Activated T-helper 2 cell treated with anti-CD3 and anti-CD28 coated beads, Interferon-gamma antibody, Interleukin-2, Interleukin-4, amounts not matched to agents 10 μg/mL and 5 μg/mL and 100 μg/mL, durations not matched to agents 14 hours and 24 hours and 36 hours (primary cell): ENCODE data around the gene LASP1. TPM values are rescaled to one million over a fixed set of nuclear protein-coding genes. Genes with fewer than 3 reads are reported as not detected.
A peak's percentile ranks its signal among the peaks of the same experiment; 100 is the strongest.
"Not testable (repeated sequence)": the region's sequence is repeated elsewhere in the genome, so short reads cannot be mapped to it uniquely, and the experiment has no call there.

Experiments used
- DNase-seq: peaks from one replicate; pipeline ENCODE4 v3.0.0; 2021; ENCODE audit warnings: low spot score
- H3K27ac Mint-ChIP-seq: one replicate; pipeline ENCODE4 v1.8.0; 2021; ENCODE audit warnings: mixed read lengths
- H3K27me3 Mint-ChIP-seq: one replicate; pipeline ENCODE4 v1.8.0; 2021; ENCODE audit warnings: low read depth, mixed read lengths
- H3K36me3 Mint-ChIP-seq: one replicate; pipeline ENCODE4 v1.8.0; 2021; ENCODE audit warnings: low read depth, mixed read lengths
- H3K4me1 Mint-ChIP-seq: one replicate; pipeline ENCODE4 v1.8.0; 2021; ENCODE audit warnings: low read depth, mixed read lengths
- H3K4me3 Mint-ChIP-seq: one replicate; pipeline ENCODE4 v1.8.0; 2021; ENCODE audit warnings: low read depth, mild to moderate bottlenecking, moderate library complexity, mixed read lengths
- H3K9me3 Mint-ChIP-seq: one replicate; pipeline ENCODE4 v1.8.0; 2021; ENCODE audit warnings: mixed read lengths
- intact Hi-C: fragments of 100-400 bp; cut with micrococcal nuclease; formaldehyde crosslinking; loops from one replicate; pipeline ENCODE4 v1.15.1; 2023
- total RNA-seq: library from RNA; stranded (reverse); gene quantifications from 2 replicates; pipeline ENCODE4 v1.2.3, GENCODE V29; 2022

LASP1 gene
- total RNA-seq, 1 donor from 2014 or later: 151 TPM

GRCh38 chr17:38910325-38910724, 40.5 kb downstream of the LASP1 start:
- Mint-ChIP-seq H3K4me1 (no peaks in the 10 kb centered on the region), H3K27me3 (no peaks in the 10 kb centered on the region), H3K4me3 (no peak overlapping the region), H3K36me3 (peaks cover 26% of the 10 kb centered on the region), H3K9me3 (no peaks in the 10 kb centered on the region), H3K27ac (no peak overlapping the region)
- intact Hi-C loops: no loop called here
- DNase-seq: no peak

GRCh38 chr17:38911081-38911730, 41.3 kb downstream of the LASP1 start:
- H3K4me1 Mint-ChIP-seq: peaks cover 2% of the 10 kb centered on the region
- H3K9me3 Mint-ChIP-seq: no peaks in the 10 kb centered on the region
- DNase-seq: no peak
- H3K27me3 Mint-ChIP-seq: no peaks in the 10 kb centered on the region
- H3K4me3 Mint-ChIP-seq: no peak overlapping the region
- intact Hi-C loops: no loop called here
- H3K36me3 Mint-ChIP-seq: peaks cover 31% of the 10 kb centered on the region
- H3K27ac Mint-ChIP-seq: peak overlapping the region; percentile 12

GRCh38 chr17:38911731-38912081, 41.8 kb downstream of the LASP1 start:
- H3K4me3 Mint-ChIP-seq, H3K9me3 Mint-ChIP-seq, DNase-seq, intact Hi-C loops, H3K27ac Mint-ChIP-seq, H3K27me3 Mint-ChIP-seq, H3K4me1 Mint-ChIP-seq: not testable (repeated sequence)
- H3K36me3 Mint-ChIP-seq: peaks cover 31% of the 10 kb centered on the region

GRCh38 chr17:38912221-38912813, 42.5 kb downstream of the LASP1 start:
- Mint-ChIP-seq H3K27ac (no peak overlapping the region), H3K4me3 (no peak overlapping the region), H3K36me3 (peaks cover 34% of the 10 kb centered on the region), H3K9me3 (no peaks in the 10 kb centered on the region), H3K27me3 (no peaks in the 10 kb centered on the region), H3K4me1 (peaks cover 2% of the 10 kb centered on the region)
- intact Hi-C loops: no loop called here
- no peak for DNase-seq

GRCh38 chr17:38914741-38915638, 45.1 kb downstream of the LASP1 start:
- Mint-ChIP-seq H3K4me3 (no peak overlapping the region), H3K27me3 (no peaks in the 10 kb centered on the region), H3K9me3 (no peaks in the 10 kb centered on the region), H3K27ac (no peak overlapping the region), H3K36me3 (peaks cover 50% of the 10 kb centered on the region), H3K4me1 (peaks cover 3% of the 10 kb centered on the region)
- intact Hi-C loops: no loop called here
- no peak for DNase-seq

- no peaks in the 10 kb centered on the region for H3K27me3 Mint-ChIP-seq
- intact Hi-C loops: no loop called here
- no peaks in the 10 kb centered on the region for H3K9me3 Mint-ChIP-seq
- no peak overlapping the region for H3K4me3 Mint-ChIP-seq
- H3K27ac Mint-ChIP-seq: no peak overlapping the region
- peaks cover 3% of the 10 kb centered on the region for H3K4me1 Mint-ChIP-seq
- no peak for DNase-seq
- peaks cover 55% of the 10 kb centered on the region for H3K36me3 Mint-ChIP-seq
Measured at GRCh38 chr17:38915639-38915995, 45.8 kb downstream of the LASP1 start.

- Mint-ChIP-seq H3K4me3 (no peak overlapping the region), H3K4me1 (peaks cover 3% of the 10 kb centered on the region), H3K27me3 (no peaks in the 10 kb centered on the region), H3K27ac (peak overlapping the region; percentile 31), H3K36me3 (peaks cover 48% of the 10 kb centered on the region), H3K9me3 (no peaks in the 10 kb centered on the region)
- intact Hi-C loops: no loop called here
- DNase-seq: no peak
Measured at GRCh38 chr17:38916771-38917170, 46.9 kb downstream of the LASP1 start.

- Mint-ChIP-seq H3K27me3 (no peaks in the 10 kb centered on the region), H3K4me1 (peaks cover 3% of the 10 kb centered on the region), H3K4me3 (no peak overlapping the region), H3K36me3 (peaks cover 48% of the 10 kb centered on the region), H3K27ac (peak overlapping the region; percentile 31), H3K9me3 (no peaks in the 10 kb centered on the region)
- intact Hi-C loops: no loop called here
- DNase-seq: no peak
Measured at GRCh38 chr17:38917259-38917658, 47.4 kb downstream of the LASP1 start.

- DNase-seq: no peak
Measured at GRCh38 chr17:38918129-38918913, 48.5 kb downstream of the LASP1 start.

GRCh38 chr17:38918916-38919315, 49.1 kb downstream of the LASP1 start:
- Mint-ChIP-seq H3K36me3 (peaks cover 48% of the 10 kb centered on the region), H3K4me1 (peaks cover 3% of the 10 kb centered on the region), H3K9me3 (no peaks in the 10 kb centered on the region), H3K4me3 (no peak overlapping the region), H3K27ac (no peak overlapping the region), H3K27me3 (no peaks in the 10 kb centered on the region)
- no peak for DNase-seq
- intact Hi-C loops: no loop called here

More at GRCh38 chr17:38918129-38918913, 48.5 kb downstream of the LASP1 start:
- peaks cover 3% of the 10 kb centered on the region for H3K4me1 Mint-ChIP-seq
- intact Hi-C loops: no loop called here
- no peaks in the 10 kb centered on the region for H3K27me3 Mint-ChIP-seq
- no peak overlapping the region for H3K4me3 Mint-ChIP-seq
- H3K9me3 Mint-ChIP-seq: no peaks in the 10 kb centered on the region
- peaks cover 48% of the 10 kb centered on the region for H3K36me3 Mint-ChIP-seq
- no peak overlapping the region for H3K27ac Mint-ChIP-seq

- Mint-ChIP-seq H3K4me3 (no peak overlapping the region), H3K36me3 (peaks cover 42% of the 10 kb centered on the region), H3K27me3 (no peaks in the 10 kb centered on the region), H3K9me3 (no peaks in the 10 kb centered on the region), H3K27ac (no peak overlapping the region), H3K4me1 (peaks cover 3% of the 10 kb centered on the region)
- no peak for DNase-seq
- intact Hi-C loops: no loop called here
Measured at GRCh38 chr17:38919316-38920078, 49.6 kb downstream of the LASP1 start.
